ENCODE measurements around the gene PDCD2.

Gene PDCD2

DNA sequence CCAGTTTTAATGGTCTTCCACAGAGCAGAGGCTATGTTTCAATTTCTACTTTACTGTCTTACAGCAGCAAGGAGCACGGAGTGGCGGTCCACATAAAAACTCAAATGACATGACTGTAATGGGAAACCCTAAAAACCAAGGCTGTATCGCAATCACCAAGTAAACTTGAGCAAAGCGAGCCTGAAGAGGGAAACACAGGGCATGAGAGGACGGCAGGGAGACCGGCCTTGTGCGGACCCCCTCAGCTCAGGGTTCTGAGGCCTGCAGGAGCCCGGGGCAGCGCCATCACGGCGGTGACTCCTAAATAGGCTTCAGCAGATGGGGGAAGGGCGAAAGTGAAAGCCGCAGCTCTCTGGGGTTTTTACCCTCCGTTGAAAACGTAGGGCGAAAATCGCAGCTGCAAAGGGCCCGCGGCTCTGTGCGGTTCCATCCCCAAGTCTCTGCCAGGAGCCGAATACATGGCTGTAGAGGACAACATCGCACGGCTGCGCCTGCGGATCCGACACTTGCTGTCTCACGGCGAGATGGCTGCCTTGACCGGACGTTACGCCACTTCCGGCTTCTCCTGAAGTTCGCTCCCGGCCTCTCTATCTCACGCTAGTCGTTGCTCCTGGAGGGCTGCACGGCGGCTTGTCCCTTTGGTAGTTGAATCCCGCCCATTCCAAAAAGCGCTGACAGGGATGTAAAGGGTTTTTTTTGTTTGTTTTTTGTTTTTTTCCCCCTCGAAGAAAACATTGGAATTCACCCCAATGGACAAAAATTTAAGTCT, 31.5 kb downstream of the PDCD2 start, which contains the start of gene PSMB1 (continued):
- TF ChIP-seq HOXD13 (CRISPR knock-in tag; IDR thresholded peaks at IDR 0.05; ENCODE audit: borderline replicate concordance) = no peak
- TF ChIP-seq BCL11B (tag by site-specific recombination; IDR thresholded peaks at IDR 0.05; ENCODE audit: low read depth) = peak; percentile 77; the same call in 1 of the 2 replicates
- TF ChIP-seq, protein P1, sequence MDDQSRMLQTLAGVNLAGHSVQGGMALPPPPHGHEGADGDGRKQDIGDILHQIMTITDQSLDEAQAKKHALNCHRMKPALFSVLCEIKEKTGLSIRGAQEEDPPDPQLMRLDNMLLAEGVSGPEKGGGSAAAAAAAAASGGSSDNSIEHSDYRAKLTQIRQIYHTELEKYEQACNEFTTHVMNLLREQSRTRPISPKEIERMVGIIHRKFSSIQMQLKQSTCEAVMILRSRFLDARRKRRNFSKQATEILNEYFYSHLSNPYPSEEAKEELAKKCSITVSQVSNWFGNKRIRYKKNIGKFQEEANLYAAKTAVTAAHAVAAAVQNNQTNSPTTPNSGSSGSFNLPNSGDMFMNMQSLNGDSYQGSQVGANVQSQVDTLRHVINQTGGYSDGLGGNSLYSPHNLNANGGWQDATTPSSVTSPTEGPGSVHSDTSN (CRISPR knock-in tag; IDR thresholded peaks at IDR 0.05) = peak; percentile 73; the same call in 1 of the 2 replicates
- TF ChIP-seq PRDM1 (tag by site-specific recombination; IDR thresholded peaks at IDR 0.05) = peak; percentile 57; the same call in 1 of the 2 replicates
- TF ChIP-seq ZNF335 (tag by site-specific recombination; conservative IDR thresholded peaks at IDR 0.05) = 0 out of 2 replicates have a peak, but pooled peaks have one; percentile 91
- peak; percentile 58; the same call in 1 of the 2 replicates for TF ChIP-seq ZSCAN5A (tag by site-specific recombination; IDR thresholded peaks at IDR 0.05)
- peak; percentile 65 for TF ChIP-seq SP7 (tag by site-specific recombination; IDR thresholded peaks at IDR 0.05)
- 0 out of 2 replicates have a peak, but pooled peaks have one; percentile 34 for TF ChIP-seq ZFP69B (tag by site-specific recombination; IDR thresholded peaks at IDR 0.05)
- no peak for TF ChIP-seq ZNF785 (tag by site-specific recombination; IDR thresholded peaks at IDR 0.05)
- no peak for TF ChIP-seq HOXC10 (CRISPR knock-in tag; IDR thresholded peaks at IDR 0.05)
- TF ChIP-seq, protein P2, sequence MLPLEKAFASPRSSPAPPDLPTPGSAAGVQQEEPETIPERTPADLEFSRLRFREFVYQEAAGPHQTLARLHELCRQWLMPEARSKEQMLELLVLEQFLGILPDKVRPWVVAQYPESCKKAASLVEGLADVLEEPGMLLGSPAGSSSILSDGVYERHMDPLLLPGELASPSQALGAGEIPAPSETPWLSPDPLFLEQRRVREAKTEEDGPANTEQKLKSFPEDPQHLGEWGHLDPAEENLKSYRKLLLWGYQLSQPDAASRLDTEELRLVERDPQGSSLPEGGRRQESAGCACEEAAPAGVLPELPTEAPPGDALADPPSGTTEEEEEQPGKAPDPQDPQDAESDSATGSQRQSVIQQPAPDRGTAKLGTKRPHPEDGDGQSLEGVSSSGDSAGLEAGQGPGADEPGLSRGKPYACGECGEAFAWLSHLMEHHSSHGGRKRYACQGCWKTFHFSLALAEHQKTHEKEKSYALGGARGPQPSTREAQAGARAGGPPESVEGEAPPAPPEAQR (tag by site-specific recombination; IDR thresholded peaks at IDR 0.05) = no peak
- peak; percentile 50; the same call in 1 of the 2 replicates for TF ChIP-seq ZNF394 (tag by site-specific recombination; IDR thresholded peaks at IDR 0.05; ENCODE audit: borderline replicate concordance)
- TF ChIP-seq ZBTB11 (tag by site-specific recombination; conservative IDR thresholded peaks at IDR 0.05; ENCODE audit: low read depth) = peak; percentile 92
- TF ChIP-seq ZNF561 (tag by site-specific recombination; IDR thresholded peaks at IDR 0.05; ENCODE audit: borderline replicate concordance) = peak; percentile 79; the same call in 1 of the 2 replicates
- TF ChIP-seq ZNF692 (tag by site-specific recombination; IDR thresholded peaks at IDR 0.05) = peak; percentile 54; the same call in 1 of the 2 replicates
- peak; percentile 90 for TF ChIP-seq ZNF362 (tag by site-specific recombination; IDR thresholded peaks at IDR 0.05)
- no peak for TF ChIP-seq ZSCAN23 (tag by site-specific recombination; IDR thresholded peaks at IDR 0.05)
- TF ChIP-seq ZNF146 (tag by site-specific recombination; IDR thresholded peaks at IDR 0.05) = no peak
- TF ChIP-seq, protein P3, sequence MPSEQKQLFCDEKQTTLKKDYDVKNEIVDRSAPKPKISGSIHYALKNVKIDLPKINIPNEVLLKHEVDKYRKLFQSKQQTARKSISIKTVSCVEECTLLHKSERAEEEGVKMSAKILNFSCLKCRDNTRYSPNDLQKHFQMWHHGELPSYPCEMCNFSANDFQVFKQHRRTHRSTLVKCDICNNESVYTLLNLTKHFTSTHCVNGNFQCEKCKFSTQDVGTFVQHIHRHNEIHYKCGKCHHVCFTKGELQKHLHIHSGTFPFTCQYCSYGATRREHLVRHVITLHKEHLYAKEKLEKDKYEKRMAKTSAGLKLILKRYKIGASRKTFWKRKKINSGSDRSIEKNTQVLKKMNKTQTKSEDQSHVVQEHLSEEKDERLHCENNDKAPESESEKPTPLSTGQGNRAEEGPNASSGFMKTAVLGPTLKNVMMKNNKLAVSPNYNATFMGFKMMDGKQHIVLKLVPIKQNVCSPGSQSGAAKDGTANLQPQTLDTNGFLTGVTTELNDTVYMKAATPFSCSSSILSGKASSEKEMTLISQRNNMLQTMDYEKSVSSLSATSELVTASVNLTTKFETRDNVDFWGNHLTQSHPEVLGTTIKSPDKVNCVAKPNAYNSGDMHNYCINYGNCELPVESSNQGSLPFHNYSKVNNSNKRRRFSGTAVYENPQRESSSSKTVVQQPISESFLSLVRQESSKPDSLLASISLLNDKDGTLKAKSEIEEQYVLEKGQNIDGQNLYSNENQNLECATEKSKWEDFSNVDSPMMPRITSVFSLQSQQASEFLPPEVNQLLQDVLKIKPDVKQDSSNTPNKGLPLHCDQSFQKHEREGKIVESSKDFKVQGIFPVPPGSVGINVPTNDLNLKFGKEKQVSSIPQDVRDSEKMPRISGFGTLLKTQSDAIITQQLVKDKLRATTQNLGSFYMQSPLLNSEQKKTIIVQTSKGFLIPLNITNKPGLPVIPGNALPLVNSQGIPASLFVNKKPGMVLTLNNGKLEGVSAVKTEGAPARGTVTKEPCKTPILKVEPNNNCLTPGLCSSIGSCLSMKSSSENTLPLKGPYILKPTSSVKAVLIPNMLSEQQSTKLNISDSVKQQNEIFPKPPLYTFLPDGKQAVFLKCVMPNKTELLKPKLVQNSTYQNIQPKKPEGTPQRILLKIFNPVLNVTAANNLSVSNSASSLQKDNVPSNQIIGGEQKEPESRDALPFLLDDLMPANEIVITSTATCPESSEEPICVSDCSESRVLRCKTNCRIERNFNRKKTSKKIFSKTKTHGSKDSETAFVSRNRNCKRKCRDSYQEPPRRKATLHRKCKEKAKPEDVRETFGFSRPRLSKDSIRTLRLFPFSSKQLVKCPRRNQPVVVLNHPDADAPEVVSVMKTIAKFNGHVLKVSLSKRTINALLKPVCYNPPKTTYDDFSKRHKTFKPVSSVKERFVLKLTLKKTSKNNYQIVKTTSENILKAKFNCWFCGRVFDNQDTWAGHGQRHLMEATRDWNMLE (tag by site-specific recombination; conservative IDR thresholded peaks at IDR 0.05; ENCODE audit: low read depth) = peak; percentile 79
- 0 out of 2 replicates have a peak, but pooled peaks have one; percentile 51 for TF ChIP-seq INSM2 (tag by site-specific recombination; IDR thresholded peaks at IDR 0.05)
